Neural progenitor cell (in vitro differentiated cells): ENCODE results near the gene PAQR6.

Experiments
- CTCF ChIP-seq: fragments of 200-600 bp; sonication (generic); IDR thresholded peaks from 2 replicates; pipeline ENCODE4 v1.5.1; 2017; ENCODE audit warnings: antibody characterized with exemption, mild to moderate bottlenecking
- EZH2 ChIP-seq: fragments of 200-600 bp; sonication (generic); IDR thresholded peaks from 2 replicates; pipeline ENCODE4 v1.6.1; 2017; ENCODE audit warnings: antibody characterized with exemption, mild to moderate bottlenecking, moderate library complexity

GRCh38 chr1:156259805-156260204 is 11.9 kb upstream of the PAQR6 start:
- TF ChIP-seq EZH2 (no peak), CTCF (no peak)
